HG03064 (cell line): ENCODE data around the gene SLC41A1.
"Not testable (repeated sequence)": the region's sequence is repeated elsewhere in the genome, so short reads cannot be mapped to it uniquely, and the experiment has no call there.

Experiments used
- ATAC-seq: cut with Tn5 transposase; IDR thresholded peaks from one replicate; pipeline ENCODE4 v1.9.1; 2021; ENCODE audit warnings: low read depth; ENCODE audit not compliant: unreplicated experiment

The SLC41A1 gene

GRCh38 chr1:205812878-205813754 is at the start of gene SLC41A1:
Gene SLC41A1, minus strand, starts transcription at chr1:205813198. Its CDS starts 2,757 bp downstream, at chr1:205810441.
- ATAC-seq: peak; percentile 84

GRCh38 chr1:205861540-205861939 is 48.5 kb upstream of the SLC41A1 start:
- no peak for ATAC-seq

GRCh38 chr1:205858141-205858961 is 45.4 kb upstream of the SLC41A1 start:
- ATAC-seq: no peak

GRCh38 chr1:205857501-205857900 is 44.5 kb upstream of the SLC41A1 start:
- ATAC-seq: not testable (repeated sequence)

GRCh38 chr1:205856433-205856832 is 43.4 kb upstream of the SLC41A1 start:
- no peak for ATAC-seq

DNA sequence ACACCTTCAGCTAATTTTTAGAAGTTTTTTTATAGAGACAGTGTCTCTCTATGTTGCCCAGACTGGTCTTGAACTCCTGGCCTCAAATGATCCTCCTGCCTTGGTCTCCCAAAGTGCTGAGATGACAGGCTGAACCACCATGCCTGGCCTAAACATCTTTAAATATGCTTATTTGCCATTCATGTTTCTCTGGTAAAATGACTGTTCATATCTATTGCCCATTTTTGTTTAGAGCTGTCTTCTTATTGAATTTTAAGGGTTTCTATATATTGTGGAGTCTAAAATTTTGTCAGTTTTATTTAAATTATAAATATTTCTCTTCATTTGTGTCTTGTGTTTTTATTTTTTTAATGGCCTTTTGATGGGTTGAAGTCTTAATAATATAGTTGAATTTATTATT is 40.0 kb upstream of the SLC41A1 start:
- ATAC-seq: no peak

GRCh38 chr1:205851993-205852392 is 39.0 kb upstream of the SLC41A1 start:
- no peak for ATAC-seq

DNA sequence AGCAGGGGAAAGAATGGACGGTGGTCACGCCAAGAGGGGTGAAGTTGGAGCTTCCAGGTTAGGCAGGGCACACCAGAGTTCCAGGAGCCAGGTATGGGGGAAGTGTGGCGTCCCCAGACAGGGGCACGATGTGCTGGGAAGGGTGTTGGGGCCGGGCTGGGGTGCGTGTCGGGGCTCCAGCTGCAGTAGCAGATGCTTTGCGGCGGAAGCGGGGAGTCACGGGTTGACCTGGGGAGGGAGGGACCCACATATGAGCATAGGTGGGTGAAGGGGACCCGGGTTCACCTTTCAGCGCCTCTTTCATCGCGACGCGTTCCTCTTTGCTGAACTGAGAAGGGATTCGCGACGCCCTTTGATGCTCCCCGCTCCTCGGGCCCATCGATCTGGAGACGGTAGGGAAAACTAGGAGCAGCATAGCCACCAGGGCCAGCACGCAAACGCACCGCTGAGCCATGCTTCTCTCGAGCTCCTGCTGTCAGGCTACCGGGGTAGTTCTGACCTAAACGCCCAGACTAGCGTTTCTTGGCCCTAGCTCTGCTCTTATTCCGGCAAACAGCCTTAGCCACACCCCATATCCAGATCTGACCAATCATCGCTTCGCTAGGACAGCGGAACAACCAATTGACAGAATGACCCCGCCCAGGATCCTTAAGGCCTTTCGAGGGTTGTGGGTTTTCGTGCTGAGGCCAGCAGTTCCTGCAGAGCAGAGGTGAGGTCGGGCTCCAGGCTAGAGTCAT is 36.8 kb upstream of the SLC41A1 start, which contains the start of gene PM20D1:
Gene PM20D1, minus strand, starts transcription at position 514 of the 737 bp plus-strand sequence. Its CDS starts 60 bp downstream, at position 454.
- ATAC-seq: peak; percentile 99

- ATAC-seq: no peak
Observed at GRCh38 chr1:205843036-205843859, 30.2 kb upstream of the SLC41A1 start.

- ATAC-seq: no peak
Observed at GRCh38 chr1:205842229-205842628, 29.2 kb upstream of the SLC41A1 start.

- ATAC-seq: no peak
Observed at GRCh38 chr1:205840146-205840923, 27.3 kb upstream of the SLC41A1 start.

GRCh38 chr1:205837382-205837970 is 24.5 kb upstream of the SLC41A1 start:
- ATAC-seq: no peak

DNA sequence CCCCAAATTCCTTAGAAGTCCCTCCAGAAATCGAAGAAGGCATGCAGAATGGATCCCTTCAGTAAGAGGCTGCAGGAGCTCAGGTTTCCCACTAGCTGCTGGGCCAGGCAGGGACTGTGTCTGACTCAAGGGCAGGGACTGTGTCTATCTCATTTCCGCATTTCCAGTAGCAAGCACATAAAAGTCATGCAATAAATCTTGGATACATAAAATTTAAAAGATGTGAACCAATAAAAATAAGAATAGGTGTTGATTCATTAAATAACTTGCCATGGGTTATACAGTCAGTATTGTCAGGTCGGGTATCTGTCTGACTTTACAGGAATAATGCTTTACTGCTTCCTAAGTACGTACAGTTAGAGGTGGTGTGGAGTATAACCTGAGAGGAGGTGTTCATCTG is 21.8 kb upstream of the SLC41A1 start:
- no peak for ATAC-seq

GRCh38 chr1:205832326-205832751 is 19.3 kb upstream of the SLC41A1 start:
- ATAC-seq: no peak

DNA sequence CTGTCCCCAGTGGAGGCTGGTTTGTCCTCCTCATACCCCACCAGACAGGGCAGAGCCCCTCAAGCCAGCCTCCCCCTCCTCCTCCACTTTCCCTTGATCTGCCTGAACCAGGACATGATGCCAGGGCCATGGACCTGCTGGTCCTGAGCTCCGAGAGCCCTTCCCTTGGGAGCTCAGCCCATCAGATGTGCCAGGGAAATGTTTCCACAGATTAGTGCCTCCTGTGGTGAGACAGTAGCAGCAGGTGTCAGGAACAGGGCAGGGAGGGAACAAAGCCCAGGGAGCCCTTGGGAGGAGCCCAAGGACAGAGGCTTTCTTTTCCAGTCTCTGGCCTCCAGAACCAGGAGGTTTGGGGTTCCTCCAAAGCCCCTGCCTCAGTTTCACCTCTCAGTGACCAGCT is 14.6 kb upstream of the SLC41A1 start:
- ATAC-seq: no peak

DNA sequence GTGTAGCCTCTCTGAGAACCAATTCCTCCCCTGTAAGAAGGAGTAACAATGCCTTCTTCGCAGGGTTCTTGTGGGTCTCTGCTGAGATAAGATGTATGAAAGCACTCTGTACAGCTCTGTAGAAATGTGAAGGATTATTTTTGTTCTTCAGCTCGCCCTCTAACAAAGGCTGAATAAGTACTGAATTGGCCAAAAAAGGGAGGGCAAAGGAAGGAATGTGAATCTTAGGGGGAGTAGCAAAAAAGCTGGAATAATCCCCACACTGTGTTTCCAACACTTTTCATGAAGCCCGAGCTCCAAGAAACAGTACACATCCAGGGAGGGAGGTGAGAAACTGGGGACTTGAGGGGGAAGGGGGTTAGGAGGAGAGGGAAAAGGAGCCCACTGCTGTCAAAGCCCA is 14.0 kb upstream of the SLC41A1 start:
- no peak for ATAC-seq

GRCh38 chr1:205826016-205826806 is 13.2 kb upstream of the SLC41A1 start:
- ATAC-seq: no peak

DNA sequence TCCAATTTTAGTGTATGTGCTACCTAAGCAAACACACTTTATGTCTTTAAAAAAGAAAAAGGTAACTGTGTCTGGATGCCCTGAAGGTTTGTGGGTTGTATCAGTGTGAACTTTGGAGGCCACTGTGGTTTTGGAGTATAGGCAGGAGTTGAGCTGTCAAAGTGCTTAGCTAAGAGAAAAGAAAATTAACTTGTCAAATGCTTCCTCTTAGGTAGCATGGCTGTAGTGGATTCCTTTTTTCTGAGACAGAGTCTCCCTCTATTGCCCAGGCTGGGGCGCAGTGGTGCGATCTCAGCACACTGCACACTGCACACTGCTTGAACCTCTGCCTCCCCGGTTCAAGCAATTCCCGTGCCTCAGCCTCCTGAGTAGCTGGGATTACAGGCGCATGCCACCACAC is 11.2 kb upstream of the SLC41A1 start:
- ATAC-seq: no peak
